GM21825 (cell line): Measurements from ENCODE around the gene OPTC.

Source experiments
- ATAC-seq: cut with Tn5 transposase; IDR thresholded peaks from one replicate; pipeline ENCODE4 v1.9.1; 2021; ENCODE audit warnings: mild to moderate bottlenecking, moderate library complexity; ENCODE audit not compliant: unreplicated experiment

The OPTC gene

GRCh38 chr1:203490607-203491006 lies 3.3 kb upstream of the OPTC start:
- no peak for ATAC-seq

- no peak for ATAC-seq
These were observed 2.3 kb upstream of the OPTC start for GRCh38 chr1:203491664-203492063.

- no peak for ATAC-seq
These were observed 1.7 kb upstream of the OPTC start for GRCh38 chr1:203492082-203492747.

- ATAC-seq: no peak
These were observed 1.2 kb upstream of the OPTC start for GRCh38 chr1:203492748-203493130.

- no peak for ATAC-seq
These were observed 1.9 kb downstream of the OPTC start for GRCh38 chr1:203495845-203496244.

- ATAC-seq: no peak
These were observed 3.4 kb downstream of the OPTC start for GRCh38 chr1:203497269-203497777.

- no peak for ATAC-seq
These were observed 5.8 kb downstream of the OPTC start for GRCh38 chr1:203499643-203500278.

- ATAC-seq: no peak
These were observed 6.3 kb downstream of the OPTC start for GRCh38 chr1:203500279-203500678.

- ATAC-seq: no peak
These were observed 9.9 kb downstream of the OPTC start for GRCh38 chr1:203503836-203504235.

GRCh38 chr1:203504400-203505250 lies 10.7 kb downstream of the OPTC start:
- ATAC-seq: no peak

- no peak for ATAC-seq
These were observed 11.7 kb downstream of the OPTC start for GRCh38 chr1:203505526-203506204.

- ATAC-seq: no peak
These were observed 13.1 kb downstream of the OPTC start for GRCh38 chr1:203506858-203507626.

GRCh38 chr1:203507759-203508158 lies 13.8 kb downstream of the OPTC start:
- ATAC-seq: no peak

GRCh38 chr1:203508463-203509073 lies 14.6 kb downstream of the OPTC start:
- no peak for ATAC-seq

- no peak for ATAC-seq
These were observed 15.2 kb downstream of the OPTC start for GRCh38 chr1:203509135-203509534.

GRCh38 chr1:203511513-203511912 lies 17.6 kb downstream of the OPTC start:
- no peak for ATAC-seq

- no peak for ATAC-seq
These were observed 18.0 kb downstream of the OPTC start for GRCh38 chr1:203511930-203512329.

GRCh38 chr1:203512517-203512847 lies 18.5 kb downstream of the OPTC start:
- no peak for ATAC-seq

- no peak for ATAC-seq
These were observed 19.1 kb downstream of the OPTC start for GRCh38 chr1:203512848-203513584.
